Adrenal gland (tissue), 19 donors: Measurements from ENCODE around the gene HSPB2. TPM values are rescaled to one million over a fixed set of nuclear protein-coding genes. Genes with fewer than 3 reads are reported as not detected.
A peak's percentile ranks its signal among the peaks of the same experiment; 100 is the strongest.

ENCODE experiments used
- DNase-seq, 7 donors: peaks; one replicate each; pipeline ENCODE4 v3.0.0-alpha.2; 2019 to 2020
- H3K27ac ChIP-seq, 5 donors: fragments of 200-600 bp; sonication (generic) in 4 of 5; 1 replicate in 3 of 5; 2 replicates in 2 of 5; pipeline versions ENCODE4 v1.5.1 to v1.8.0; 2016 to 2020; ENCODE audit warnings: mild to moderate bottlenecking in 1 of 5
- H3K27me3 ChIP-seq: fragments of 200-600 bp; 2 replicates; pipeline ENCODE4 v1.8.0; 2021
- H3K36me3 ChIP-seq, 2 donors: fragments of 200-600 bp; replicated peaks in 1 of 2; 1 replicate in 1 of 2; 2 replicates in 1 of 2; pipeline versions ENCODE4 v1.5.1 to v1.8.0; 2018 to 2022
- H3K4me1 ChIP-seq, 2 donors: fragments of 200-600 bp; replicated peaks in 1 of 2; 1 replicate in 1 of 2; 2 replicates in 1 of 2; pipeline versions ENCODE4 v1.5.1 to v1.8.0; 2018 to 2021
- H3K4me3 ChIP-seq, 4 donors: fragments of 200-600 bp; sonication (generic) in 3 of 4; one replicate each; pipeline ENCODE4 v1.5.1; 2016 to 2018
- H3K9me3 ChIP-seq, 3 donors: fragments of 200-600 bp; sonication (generic) in 1 of 3; replicated peaks in 1 of 3; 1 replicate in 2 of 3; 2 replicates in 1 of 3; pipeline versions ENCODE4 v1.5.1 to v1.8.0; 2016 to 2021
- CTCF ChIP-seq, 6 experiments: fragments of 450-650 bp in 4 of 6; fragments of 200-600 bp in 2 of 6; sonication (generic) in 1 of 6; IDR thresholded peaks; 1 replicate in 5 of 6; 2 replicates in 1 of 6; pipeline versions ENCODE4 v1.5.1 to v1.8.0; 2016 to 2021; ENCODE audit warnings: antibody characterized with exemption in 6 of 6, mild to moderate bottlenecking in 2 of 6, moderate library complexity in 1 of 6
- POLR2A ChIP-seq, 2 donors: fragments of 450-650 bp; IDR thresholded peaks; one replicate each; pipeline ENCODE4 v1.6.1; 2017; ENCODE audit warnings: antibody characterized with exemption in 2 of 2, mild to moderate bottlenecking in 2 of 2, moderate library complexity in 1 of 2
- WGBS, 4 donors: extraction: QIAGEN DNeasy Blood & Tissue Kit in 2 of 4; methylation state at CpG; one replicate each; pipeline versions ENCODE4 v1.1.5 to v1.1.7; 2013 to 2017; 5-methylcytosine and 5-hydroxymethylcytosine counted together
- intact Hi-C, 2 donors: fragments of 100-400 bp; cut with DNase I; formaldehyde crosslinking; loops; one replicate each; pipeline versions ENCODE4 v1.14.1 to v1.15.0; 2022 to 2023
- long read RNA-seq, 10 donors: library from polyadenylated mRNA in 3 of 10; unstranded in 2 of 10; stranded (forward) in 1 of 10; transcript quantifications; one replicate each; pipeline ENCODE4 v2.0.0 and lab custom pipeline, GENCODE V29; 2021 to 2026
- polyA plus RNA-seq, 3 donors: library from polyadenylated mRNA; stranded (reverse); fragments of 200-250 nt in 2 of 3; fragments of 350-450 nt in 1 of 3; fragmentation: Illumina TruSeq in 1 of 3; extraction: RNeasy Lipid Tissue Mini Kit (QIAGEN cat#74804) in 1 of 3; gene quantifications; one replicate each; pipeline ENCODE4 v1.2.3, GENCODE V29; 2013 to 2014
- total RNA-seq, 9 donors: library from RNA; depleted of rRNA in 4 of 9; stranded (reverse); fragments of >200 nt in 4 of 9; fragments of 120-200 nt in 1 of 9; fragmentation: NEBNext Ultra II Directional in 1 of 9; extraction: Animal tissue kit (Norgen Biotek cat#: 25700) in 1 of 9; gene quantifications; one replicate each; pipeline versions ENCODE4 v1.1.0 to v1.2.4, GENCODE V29; 2013 to 2023
- donor health status: healthy with polysubstance abuse.
- donor health status: Bipolar disorder and iron deficiency.
- donor health status: DM: yes; HTN: yes; CAD: no.
- donor health status: DM: no; HTN: no; CAD: no.
- donor health status: DM: no; HTN: no; CAD: no.
- donor health status: DM: yes; HTN: yes; CAD: no.

The HSPB2 gene, protein sequence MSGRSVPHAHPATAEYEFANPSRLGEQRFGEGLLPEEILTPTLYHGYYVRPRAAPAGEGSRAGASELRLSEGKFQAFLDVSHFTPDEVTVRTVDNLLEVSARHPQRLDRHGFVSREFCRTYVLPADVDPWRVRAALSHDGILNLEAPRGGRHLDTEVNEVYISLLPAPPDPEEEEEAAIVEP
- 1 to 10 TPM in 4 of 9 donors, under 1 TPM in 3, not detected in 2; 0.55 to 2.3 (median 1.2) TPM for total RNA-seq
- polyA plus RNA-seq = 1 to 10 TPM in 2 of 3 donors, under 1 TPM in 1; 0.51 to 6.1 (median 3.9) TPM
- long read RNA-seq, donor 1, partial matches to known transcripts = 0 of 3 reads
- long read RNA-seq, donor 1, other reads (novel, unspliced or antisense) = 0 of 3 reads
- long read RNA-seq, donor 2 = 0 reads
- long read RNA-seq, donor 3, partial matches to known transcripts = 0 of 1 reads
- long read RNA-seq, donor 3, other reads (novel, unspliced or antisense) = 0 of 1 reads
- long read RNA-seq, donor 4, partial matches to known transcripts = 0 of 2 reads
- long read RNA-seq, donor 4, other reads (novel, unspliced or antisense) = 0 of 2 reads
- long read RNA-seq, donor 5, partial matches to known transcripts = 0 of 4 reads
- long read RNA-seq, donor 5, other reads (novel, unspliced or antisense) = 1 of 4 reads
- long read RNA-seq, donor 6, transcript HSPB2-201 (2 exons, 1,335 nt) = major isoform, 6 of 6 reads
- long read RNA-seq, donor 6, partial matches to known transcripts = 0 of 6 reads
- long read RNA-seq, donor 6, other reads (novel, unspliced or antisense) = 0 of 6 reads
- long read RNA-seq, donor 7, partial matches to known transcripts = 0 of 4 reads
- long read RNA-seq, donor 7, other reads (novel, unspliced or antisense) = 0 of 4 reads
- long read RNA-seq, donor 8, partial matches to known transcripts = 0 of 1 reads
- long read RNA-seq, donor 8, other reads (novel, unspliced or antisense) = 0 of 1 reads
- long read RNA-seq, donor 9, partial matches to known transcripts = 0 of 1 reads
- long read RNA-seq, donor 9, other reads (novel, unspliced or antisense) = 0 of 1 reads
- long read RNA-seq, donor 10, partial matches to known transcripts = 0 of 1 reads
- long read RNA-seq, donor 10, other reads (novel, unspliced or antisense) = 0 of 1 reads

GRCh38 chr11:111912535-111912934 lies at the start of gene HSPB2:
HSPB2 (plus strand) TSS chr11:111912734; CDS start chr11:111912830, 96 bp downstream.
- Histone ChIP-seq H3K36me3 (no peaks in the 10 kb centered on the region), H3K27me3 (no peaks in the 10 kb centered on the region), H3K4me1 (peaks cover 17 to 30% of the 10 kb centered on the region in 2 donors), H3K4me3 (peak within 1 kb of the TSS in 2 of 4 donors; percentile 13 to 53), H3K27ac (peak within 1 kb of the TSS; percentile 51 to 87 (median 61)), H3K9me3 (no peaks in the 10 kb centered on the region)
- peak in 1 of 7 donors; percentile 18 for DNase-seq
- intact Hi-C loops = no loop called here
- 15 to 33% (median 28%) methylated on average over 5 to 26 of the region's 26 CpGs for WGBS, 4 donors
- TF ChIP-seq POLR2A (IDR thresholded peaks at IDR 0.05) = no peak

DNA sequence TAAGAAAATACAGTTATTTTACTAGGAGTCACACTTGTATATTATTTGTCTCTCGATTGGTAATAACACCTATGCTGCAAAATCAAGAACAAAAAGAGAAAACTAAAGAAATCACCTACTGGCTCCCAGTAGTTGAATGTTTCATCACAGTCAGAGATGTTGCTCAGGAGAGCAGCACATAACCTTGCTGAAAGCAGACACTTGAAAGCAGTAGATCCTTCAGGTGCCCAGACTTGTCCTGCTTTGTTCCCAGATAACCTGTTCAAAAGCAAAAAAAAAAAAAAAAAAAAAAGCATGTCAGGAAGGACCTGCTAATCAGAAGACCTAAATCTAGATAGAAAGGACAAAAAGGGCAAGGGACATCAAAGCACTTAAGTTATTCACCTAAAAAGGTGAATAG lies 42.4 kb upstream of the HSPB2 start:
- H3K9me3 ChIP-seq = no peaks in the 10 kb centered on the region
- no peak overlapping the region for H3K27ac ChIP-seq
- intact Hi-C loops = loop anchor here (10.0 kb wide), 3 partner anchors 55 to 215 kb away; partner anchors contain the start of genes SDHD (in 1 of the 2) and TIMM8B (in 1 of the 2)
- WGBS, 4 donors = 72 to 98% (median 79%) methylated on average over 1 of the region's 1 CpG
- no peaks in the 10 kb centered on the region for H3K27me3 ChIP-seq
- peaks cover 0 to 11% of the 10 kb centered on the region in 2 donors for H3K36me3 ChIP-seq
- TF ChIP-seq POLR2A (IDR thresholded peaks at IDR 0.05) (no peak), CTCF (IDR thresholded peaks at IDR 0.05) (no peak)
- DNase-seq = no peak
- peak overlapping the region in 1 of 4 donors; percentile 97 for H3K4me3 ChIP-seq
- peaks cover 0 to 12% of the 10 kb centered on the region in 2 donors for H3K4me1 ChIP-seq

DNA sequence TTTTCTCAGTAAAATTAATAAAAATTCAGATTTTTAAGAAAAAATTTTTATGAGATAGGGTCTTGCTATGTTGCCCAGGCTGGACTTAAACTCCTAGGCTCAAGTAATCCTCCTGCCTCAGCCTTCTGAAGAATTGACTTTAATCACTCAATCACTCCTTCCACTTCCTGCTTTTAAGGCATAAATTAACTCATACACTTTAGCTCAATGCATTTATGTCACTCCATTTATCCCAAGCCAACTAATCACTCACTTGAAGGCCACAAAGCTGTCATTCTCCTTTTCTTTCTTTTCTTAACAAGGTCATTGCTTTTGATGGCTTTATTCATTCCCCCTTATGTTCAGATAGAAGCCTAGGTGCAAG lies 42.0 kb upstream of the HSPB2 start:
- no peak for DNase-seq
- peak overlapping the region in 4 of 5 donors; percentile 74 to 98 (median 88) for H3K27ac ChIP-seq

More for the DNA sequence above, 42.0 kb upstream of the HSPB2 start:
- intact Hi-C loops = loop anchor here (10.0 kb wide), 3 partner anchors 54 to 214 kb away; partner anchors contain the start of genes SDHD (in 1 of the 2) and TIMM8B (in 1 of the 2)
- no peaks in the 10 kb centered on the region for H3K27me3 ChIP-seq
- TF ChIP-seq CTCF (IDR thresholded peaks at IDR 0.05) = no peak
- no peak for TF ChIP-seq POLR2A (IDR thresholded peaks at IDR 0.05)
- peak overlapping the region in 2 of 4 donors; percentile 91 to 97 for H3K4me3 ChIP-seq
- no peaks in the 10 kb centered on the region for H3K9me3 ChIP-seq
- H3K36me3 ChIP-seq = peaks cover 0 to 9% of the 10 kb centered on the region in 2 donors
- peaks cover 0 to 12% of the 10 kb centered on the region in 2 donors for H3K4me1 ChIP-seq
